NCI-H345 (cell line): Measurements from ENCODE around the gene RAMP2.

Experiments used
- DNase-seq: peaks from one replicate; lab custom pipeline; 2025; lab: John Stamatoyannopoulos, UW

Gene RAMP2

DNA sequence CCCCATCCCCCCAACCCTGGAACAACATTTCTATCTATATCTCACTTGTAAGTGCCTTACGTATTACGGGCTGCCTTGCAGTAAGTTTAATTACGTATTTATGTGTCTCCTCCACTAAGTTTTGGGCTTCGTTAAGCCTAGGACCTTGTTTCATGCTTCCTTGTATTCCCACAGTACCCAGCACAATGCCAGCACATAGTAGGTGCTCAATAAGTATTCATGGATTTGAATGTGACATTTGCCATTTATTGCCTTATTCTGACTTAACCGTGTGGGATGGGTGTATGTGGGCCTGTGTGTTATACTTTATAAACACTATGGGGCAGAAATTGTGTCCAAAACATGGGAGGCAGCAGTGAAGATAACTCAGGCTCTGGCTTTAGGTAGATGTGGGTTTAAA lies 31.5 kb downstream of the RAMP2 start:
- no peak for DNase-seq

DNA sequence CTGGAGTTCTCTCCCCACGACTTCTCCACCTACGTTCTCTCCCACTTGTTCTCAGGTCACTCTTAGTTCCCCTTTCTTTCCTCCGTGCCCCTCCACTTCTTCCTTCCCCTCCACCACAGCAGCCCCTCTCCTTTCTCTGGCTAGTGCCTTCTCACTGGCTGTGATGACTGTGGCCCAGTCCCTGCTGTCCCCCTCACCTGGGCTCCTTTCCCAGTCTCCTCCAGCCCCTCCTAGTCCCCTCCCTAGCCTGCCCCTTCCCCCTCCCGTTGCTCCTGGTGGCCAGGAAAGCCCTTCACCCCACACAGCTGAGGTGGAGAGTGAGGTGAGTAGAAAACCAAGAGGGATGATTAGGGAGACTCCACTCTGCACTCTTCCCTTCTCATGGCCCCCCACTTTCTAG lies 34.0 kb downstream of the RAMP2 start:
- DNase-seq: no peak

DNA sequence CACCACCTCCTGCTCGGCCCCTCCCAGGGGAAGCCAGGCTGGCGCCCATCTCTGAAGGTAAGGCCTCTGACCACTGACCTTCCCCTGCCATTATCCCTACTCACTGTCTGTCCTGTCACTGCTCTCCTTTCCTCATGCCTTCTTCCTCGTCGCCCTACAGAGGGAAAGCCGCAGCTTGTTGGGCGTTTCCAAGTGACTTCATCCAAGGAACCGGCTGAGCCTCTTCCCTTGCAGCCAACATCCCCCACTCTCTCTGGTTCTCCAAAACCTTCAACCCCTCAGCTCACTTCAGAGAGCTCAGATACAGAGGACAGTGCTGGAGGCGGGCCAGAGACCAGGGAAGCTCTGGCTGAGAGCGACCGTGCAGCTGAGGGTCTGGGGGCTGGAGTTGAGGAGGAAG lies 34.4 kb downstream of the RAMP2 start:
- no peak for DNase-seq

DNA sequence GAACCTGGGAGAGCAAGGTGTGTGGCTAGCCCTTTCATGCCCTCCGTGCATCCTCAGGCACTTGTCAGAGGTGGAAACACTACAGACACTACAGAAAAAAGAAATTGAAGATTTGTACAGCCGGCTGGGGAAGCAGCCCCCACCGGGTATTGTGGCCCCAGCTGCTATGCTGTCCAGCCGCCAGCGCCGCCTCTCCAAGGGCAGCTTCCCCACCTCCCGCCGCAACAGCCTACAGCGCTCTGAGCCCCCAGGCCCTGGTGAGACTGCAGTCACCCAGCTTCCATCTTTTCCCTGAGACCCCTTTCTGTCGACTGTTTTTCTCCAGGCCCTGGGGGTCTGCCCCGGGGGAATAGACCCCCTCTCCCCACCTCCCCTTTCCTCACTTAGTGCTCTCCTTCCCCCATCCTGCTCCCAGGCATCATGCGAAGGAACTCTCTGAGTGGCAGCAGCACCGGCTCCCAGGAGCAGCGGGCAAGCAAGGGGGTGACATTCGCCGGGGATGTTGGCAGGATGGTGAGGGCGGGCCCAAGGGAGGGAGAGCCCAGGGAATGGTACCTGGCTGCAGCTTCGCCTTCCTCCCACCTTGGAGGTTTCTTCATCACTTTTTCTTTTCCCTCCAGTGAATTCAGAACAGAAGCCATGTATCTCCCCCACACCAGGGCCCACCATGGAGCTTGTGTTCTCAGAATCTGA lies 35.2 kb downstream of the RAMP2 start:
- DNase-seq: no peak

DNA sequence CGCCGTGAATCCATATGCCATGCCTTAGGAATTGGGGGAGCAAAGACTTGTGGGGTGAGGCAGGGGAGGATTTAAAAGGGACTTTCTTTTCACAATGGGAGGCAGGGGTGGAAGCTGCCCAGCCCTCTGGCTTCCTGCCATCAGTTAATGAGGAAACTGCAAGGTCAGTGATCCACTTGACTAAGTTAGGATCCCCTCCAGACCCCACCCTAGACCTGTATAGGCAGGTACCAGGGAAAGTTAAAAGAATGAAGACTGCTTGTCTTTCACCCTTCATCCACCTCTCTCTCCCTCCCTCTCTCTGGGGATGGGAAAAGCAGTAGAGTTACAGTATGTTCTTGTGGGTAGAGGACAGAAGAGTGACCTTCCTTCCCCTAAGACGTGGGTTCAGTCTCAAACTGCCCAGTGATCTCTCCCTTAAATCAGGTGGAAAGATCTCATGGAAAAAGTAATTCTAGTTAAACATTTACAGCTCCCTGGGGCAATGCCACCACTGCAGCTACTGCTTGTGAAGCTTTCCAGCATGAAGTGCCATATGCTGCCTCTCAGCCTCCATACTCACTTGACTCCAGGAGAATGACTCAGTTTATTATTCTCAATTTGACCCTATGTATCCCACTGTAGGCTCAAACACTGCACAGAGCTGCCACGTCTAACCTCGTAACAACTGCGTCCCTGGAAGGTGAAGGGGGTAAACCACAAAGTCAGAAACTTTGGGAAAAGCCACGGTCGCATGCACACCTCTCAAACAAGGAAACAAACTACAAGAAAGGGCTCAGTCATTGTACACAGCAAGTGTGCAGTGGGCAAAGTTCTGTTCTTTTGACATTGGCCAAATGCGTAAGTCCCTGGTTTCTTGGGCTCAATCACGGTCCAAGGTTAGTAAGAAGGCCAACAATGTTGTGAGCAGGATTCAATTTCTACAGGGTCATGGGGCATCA lies 36.3 kb downstream of the RAMP2 start:
- DNase-seq: no peak

DNA sequence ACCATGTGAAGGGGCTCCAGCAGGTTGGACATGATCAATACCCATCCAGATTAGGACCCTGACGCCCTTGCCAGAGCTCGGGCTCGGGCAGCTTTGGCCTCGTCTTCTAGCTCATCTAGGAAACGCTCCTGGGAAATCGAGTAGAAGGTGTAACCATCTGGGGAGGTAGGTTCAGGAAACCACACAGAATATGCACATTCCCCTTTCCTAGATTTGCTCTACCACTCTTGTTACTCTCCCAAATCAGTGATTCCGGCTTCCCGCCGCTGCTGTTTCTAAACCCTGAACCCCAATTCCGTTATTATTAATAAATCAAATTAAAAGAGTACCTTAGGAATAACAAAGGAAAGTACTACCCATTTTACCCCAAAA lies 37.0 kb downstream of the RAMP2 start:
- DNase-seq: no peak

DNA sequence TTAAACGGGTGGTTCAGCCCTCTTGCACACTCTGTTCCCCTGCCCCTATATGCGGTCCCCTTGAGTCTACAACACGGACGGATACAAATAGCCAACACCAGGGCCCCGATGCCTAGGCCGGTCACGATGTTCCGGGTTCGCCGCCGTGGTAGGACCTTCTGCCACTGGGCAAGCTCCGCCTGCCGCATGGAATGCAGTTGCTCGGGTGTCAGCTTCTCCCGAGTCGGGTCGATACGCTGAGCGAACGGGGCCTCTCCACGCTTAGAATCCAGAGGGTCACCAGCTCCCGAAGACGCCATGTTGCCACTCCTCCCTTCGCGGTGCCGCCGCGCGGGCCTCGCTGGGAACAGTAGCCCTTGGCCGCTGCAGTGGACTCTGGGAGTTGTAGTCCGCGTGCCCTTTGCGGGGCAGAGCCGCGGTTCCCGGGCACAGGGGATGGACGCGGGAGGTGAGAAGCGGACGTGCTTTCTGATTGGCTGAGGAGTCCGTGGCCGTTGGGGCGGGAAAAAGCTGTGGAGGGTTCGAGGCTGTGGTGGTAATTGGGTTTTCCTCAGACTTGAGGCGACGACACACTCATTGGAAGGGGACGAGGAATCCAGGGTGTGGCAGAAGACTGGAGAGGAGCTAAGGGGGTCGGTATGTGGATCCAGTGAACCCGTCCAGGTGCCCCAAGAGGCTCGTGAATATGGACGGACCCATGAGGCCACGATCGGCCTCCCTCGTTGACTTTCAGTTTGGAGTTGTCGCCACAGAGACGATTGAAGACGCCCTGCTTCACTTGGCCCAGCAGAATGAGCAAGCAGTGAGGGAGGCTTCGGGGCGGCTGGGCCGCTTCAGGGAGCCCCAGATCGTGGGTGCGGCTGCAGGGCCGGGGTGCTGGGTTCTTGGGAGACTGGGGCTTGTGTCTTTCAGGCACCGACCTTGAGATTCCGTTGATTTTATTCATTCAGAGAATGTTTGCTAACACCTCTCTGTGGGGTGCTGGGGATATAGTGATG lies 37.7 kb downstream of the RAMP2 start, which contains the start of the genes CNTD1 and COA3:
CNTD1 (plus strand) TSS at position 479 of the 998 bp plus-strand sequence; CDS start at position 686, 207 bp downstream.
COA3 (minus strand) TSS at position 322 of the 998 bp plus-strand sequence; CDS start at position 299, 23 bp downstream.
- peak; percentile 87 for DNase-seq

DNA sequence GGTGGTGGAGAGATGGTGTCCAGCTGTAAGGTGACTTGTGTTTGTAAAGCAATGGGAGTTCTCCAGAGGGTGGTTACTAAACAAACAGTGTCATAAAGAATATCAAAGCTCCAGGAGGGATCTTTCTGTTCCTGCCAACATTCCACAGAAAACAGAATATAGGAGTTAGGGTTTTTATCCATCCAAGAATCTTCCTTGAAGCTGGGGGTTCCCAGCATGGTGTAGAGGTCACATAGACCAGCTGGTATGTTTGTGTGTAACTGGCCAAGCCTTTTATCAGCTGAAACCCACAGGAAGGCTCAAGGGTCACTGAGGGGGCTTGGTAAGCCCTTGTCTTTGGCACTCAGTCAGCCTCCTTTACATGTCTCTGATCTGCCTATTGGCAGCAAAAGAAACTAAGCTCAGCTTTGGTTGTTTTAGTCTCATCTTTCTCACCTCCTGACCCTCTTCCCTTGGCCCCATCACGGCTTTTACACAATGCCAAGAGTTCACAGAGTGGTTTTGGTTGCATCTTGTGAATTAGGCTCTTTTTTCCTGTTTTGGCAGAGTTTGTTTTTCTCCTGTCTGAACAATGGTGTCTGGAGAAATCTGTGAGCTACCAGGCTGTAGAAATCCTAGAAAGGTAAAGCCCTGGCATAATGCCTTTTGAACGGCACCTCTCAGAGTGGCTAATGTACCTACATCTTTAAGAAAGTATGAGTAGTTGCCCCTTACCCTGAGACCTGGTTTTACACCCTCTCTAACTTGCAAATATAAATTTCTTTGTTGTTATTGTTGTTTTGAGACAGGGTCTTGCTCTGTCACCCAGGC lies 42.3 kb downstream of the RAMP2 start:
- no peak for DNase-seq

DNA sequence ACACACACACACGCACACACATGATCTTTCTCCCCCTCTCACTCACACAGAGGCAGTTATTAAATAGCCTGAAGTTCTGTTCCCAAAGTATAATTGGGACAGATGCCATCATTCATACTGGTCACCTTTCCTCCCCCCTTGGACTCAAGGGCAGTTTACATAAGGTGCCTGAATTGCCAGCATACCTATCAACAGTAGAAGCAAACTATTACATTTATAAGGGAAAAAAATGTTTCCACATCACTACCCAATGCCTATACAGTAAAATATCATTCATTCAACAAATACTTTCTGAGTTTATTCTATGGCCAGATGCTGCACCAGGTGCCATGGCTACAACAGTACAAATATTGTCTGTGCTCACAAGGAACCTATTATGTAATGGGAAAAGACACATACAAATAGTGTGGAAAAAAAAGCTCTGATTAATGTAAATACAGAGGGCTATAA lies 43.9 kb downstream of the RAMP2 start:
- DNase-seq: no peak

DNA sequence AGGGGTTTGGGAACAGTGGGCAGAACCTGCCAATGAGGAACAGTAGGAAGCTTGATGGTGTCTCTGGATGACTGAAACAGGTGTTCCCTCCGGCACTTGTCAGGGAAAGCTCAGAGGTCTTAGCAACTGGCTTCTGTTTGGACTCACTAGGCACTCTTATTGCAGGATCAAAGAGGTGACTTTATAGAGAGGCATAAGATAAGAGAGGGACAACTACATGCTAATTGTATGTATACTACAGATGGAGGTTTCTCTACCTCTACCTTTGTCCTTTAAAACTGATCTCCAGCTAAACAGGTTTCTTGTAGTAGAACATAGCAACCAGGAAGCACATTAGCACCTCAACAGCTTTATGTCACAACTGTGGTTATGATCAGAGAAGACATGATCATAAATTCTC lies 45.2 kb downstream of the RAMP2 start:
- no peak for DNase-seq

DNA sequence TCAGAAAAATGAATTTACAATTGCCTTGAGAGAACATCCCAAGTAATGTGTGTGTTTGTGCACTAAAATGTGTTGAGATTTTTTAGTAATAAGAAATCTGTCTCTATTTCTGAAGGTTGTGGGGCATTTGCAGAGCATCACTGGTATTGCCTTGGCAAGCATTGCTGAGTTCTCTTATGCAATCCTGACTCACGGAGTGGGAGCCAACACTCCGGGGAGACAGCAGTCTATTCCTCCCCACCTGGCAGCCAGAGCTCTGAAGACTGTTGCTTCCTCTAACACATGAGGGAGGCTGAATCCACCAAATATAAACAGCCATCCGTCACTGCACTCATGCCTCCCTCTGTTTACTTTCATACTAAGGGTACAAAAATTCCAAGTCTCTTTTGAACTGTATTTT lies 48.2 kb downstream of the RAMP2 start:
- no peak for DNase-seq
